NCI-H2107 treated with DMSO at 0.1 percent for 48 hours (cell line): ENCODE measurements around the gene UQCRFS1.
"Not testable (repeated sequence)": the region's sequence is repeated elsewhere in the genome, so short reads cannot be mapped to it uniquely, and the experiment has no call there.

Experiments
- DNase-seq: peaks from one replicate; lab custom pipeline; 2025; ENCODE audit not compliant: unreplicated experiment; lab: John Stamatoyannopoulos, UW

UQCRFS1 gene

GRCh38 chr19:29215322-29215845 is 2.4 kb upstream of the UQCRFS1 start:
- DNase-seq = no peak

- no peak for DNase-seq
Observed at GRCh38 chr19:29214411-29214810, 1.5 kb upstream of the UQCRFS1 start.

GRCh38 chr19:29212356-29212647 is 649 bp downstream of the UQCRFS1 start:
- no peak for DNase-seq

- DNase-seq = no peak
Observed at GRCh38 chr19:29211562-29212355, 1.2 kb downstream of the UQCRFS1 start.

- DNase-seq = not testable (repeated sequence)
Observed at GRCh38 chr19:29211041-29211440, 1.9 kb downstream of the UQCRFS1 start.

GRCh38 chr19:29210502-29210901 is 2.4 kb downstream of the UQCRFS1 start:
- DNase-seq = not testable (repeated sequence)

GRCh38 chr19:29207403-29208187 is 5.4 kb downstream of the UQCRFS1 start:
- not testable (repeated sequence) for DNase-seq

GRCh38 chr19:29206453-29206852 is 6.5 kb downstream of the UQCRFS1 start:
- DNase-seq = no peak

GRCh38 chr19:29202281-29202680 is 10.7 kb downstream of the UQCRFS1 start:
- DNase-seq = no peak

GRCh38 chr19:29201855-29202254 is 11.1 kb downstream of the UQCRFS1 start:
- DNase-seq = no peak

- DNase-seq = no peak
Observed at GRCh38 chr19:29194658-29195057, 18.3 kb downstream of the UQCRFS1 start.

GRCh38 chr19:29193155-29193554 is 19.8 kb downstream of the UQCRFS1 start:
- DNase-seq = no peak

GRCh38 chr19:29191005-29191404 is 21.9 kb downstream of the UQCRFS1 start:
- no peak for DNase-seq

GRCh38 chr19:29189033-29189360 is 24.0 kb downstream of the UQCRFS1 start:
- DNase-seq = no peak

GRCh38 chr19:29188289-29189032 is 24.5 kb downstream of the UQCRFS1 start:
- no peak for DNase-seq

- DNase-seq = no peak
Observed at GRCh38 chr19:29187676-29188075, 25.3 kb downstream of the UQCRFS1 start.

- no peak for DNase-seq
Observed at GRCh38 chr19:29185427-29185826, 27.5 kb downstream of the UQCRFS1 start.

GRCh38 chr19:29176981-29177754 is 35.8 kb downstream of the UQCRFS1 start:
- DNase-seq = no peak

- DNase-seq = no peak
Observed at GRCh38 chr19:29173896-29174295, 39.1 kb downstream of the UQCRFS1 start.

GRCh38 chr19:29172302-29172701 is 40.6 kb downstream of the UQCRFS1 start:
- DNase-seq = no peak

- no peak for DNase-seq
Observed at GRCh38 chr19:29171525-29171924, 41.4 kb downstream of the UQCRFS1 start.
